GM12874 (cell line): Measurements from ENCODE around the gene TTLL12.

ENCODE experiments used
- TF ChIP-seq, protein P1 (sequence below): IDR thresholded peaks from 2 replicates; pipeline ENCODE4 v1.5.1; 2011; ENCODE audit warnings: low read depth, mild to moderate bottlenecking, control low read depth, low read length, moderate library complexity; ENCODE audit not compliant: insufficient read depth

Gene TTLL12

DNA sequence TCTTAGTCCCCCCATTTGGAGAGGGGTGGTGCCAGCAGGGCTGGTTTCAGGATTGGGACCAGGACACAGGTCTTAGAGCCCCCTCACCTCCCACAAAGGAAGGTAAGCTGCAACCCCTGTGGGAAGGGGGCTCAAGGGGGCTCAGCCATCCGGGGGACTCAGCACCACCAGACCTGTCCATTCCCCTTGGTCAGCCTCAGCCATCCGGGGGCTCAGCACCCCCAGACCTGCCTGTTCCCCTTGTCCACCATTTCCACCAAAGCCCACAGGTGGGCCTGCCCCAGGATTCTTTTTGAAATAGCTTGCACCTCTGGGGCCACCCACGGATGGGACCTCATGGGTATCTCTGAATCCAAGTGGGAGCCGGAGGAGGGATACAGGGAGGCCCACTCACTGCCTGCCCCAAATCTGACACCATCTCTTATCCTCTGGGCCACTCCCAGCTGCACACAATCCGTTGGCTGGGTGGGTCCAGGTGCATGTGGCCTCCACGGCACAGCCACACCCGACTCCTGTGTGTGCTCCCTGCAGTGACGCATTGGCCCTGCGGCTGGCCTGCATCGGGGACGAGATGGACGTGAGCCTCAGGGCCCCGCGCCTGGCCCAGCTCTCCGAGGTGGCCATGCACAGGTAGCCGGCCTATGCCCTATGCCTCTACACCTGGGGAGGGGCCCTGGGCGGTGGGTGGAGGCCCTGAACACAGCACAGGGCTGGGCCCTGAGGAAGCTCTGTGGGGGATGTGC lies 59.6 kb downstream of the TTLL12 start:
- TF ChIP-seq, protein P1, sequence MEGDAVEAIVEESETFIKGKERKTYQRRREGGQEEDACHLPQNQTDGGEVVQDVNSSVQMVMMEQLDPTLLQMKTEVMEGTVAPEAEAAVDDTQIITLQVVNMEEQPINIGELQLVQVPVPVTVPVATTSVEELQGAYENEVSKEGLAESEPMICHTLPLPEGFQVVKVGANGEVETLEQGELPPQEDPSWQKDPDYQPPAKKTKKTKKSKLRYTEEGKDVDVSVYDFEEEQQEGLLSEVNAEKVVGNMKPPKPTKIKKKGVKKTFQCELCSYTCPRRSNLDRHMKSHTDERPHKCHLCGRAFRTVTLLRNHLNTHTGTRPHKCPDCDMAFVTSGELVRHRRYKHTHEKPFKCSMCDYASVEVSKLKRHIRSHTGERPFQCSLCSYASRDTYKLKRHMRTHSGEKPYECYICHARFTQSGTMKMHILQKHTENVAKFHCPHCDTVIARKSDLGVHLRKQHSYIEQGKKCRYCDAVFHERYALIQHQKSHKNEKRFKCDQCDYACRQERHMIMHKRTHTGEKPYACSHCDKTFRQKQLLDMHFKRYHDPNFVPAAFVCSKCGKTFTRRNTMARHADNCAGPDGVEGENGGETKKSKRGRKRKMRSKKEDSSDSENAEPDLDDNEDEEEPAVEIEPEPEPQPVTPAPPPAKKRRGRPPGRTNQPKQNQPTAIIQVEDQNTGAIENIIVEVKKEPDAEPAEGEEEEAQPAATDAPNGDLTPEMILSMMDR: no peak

DNA sequence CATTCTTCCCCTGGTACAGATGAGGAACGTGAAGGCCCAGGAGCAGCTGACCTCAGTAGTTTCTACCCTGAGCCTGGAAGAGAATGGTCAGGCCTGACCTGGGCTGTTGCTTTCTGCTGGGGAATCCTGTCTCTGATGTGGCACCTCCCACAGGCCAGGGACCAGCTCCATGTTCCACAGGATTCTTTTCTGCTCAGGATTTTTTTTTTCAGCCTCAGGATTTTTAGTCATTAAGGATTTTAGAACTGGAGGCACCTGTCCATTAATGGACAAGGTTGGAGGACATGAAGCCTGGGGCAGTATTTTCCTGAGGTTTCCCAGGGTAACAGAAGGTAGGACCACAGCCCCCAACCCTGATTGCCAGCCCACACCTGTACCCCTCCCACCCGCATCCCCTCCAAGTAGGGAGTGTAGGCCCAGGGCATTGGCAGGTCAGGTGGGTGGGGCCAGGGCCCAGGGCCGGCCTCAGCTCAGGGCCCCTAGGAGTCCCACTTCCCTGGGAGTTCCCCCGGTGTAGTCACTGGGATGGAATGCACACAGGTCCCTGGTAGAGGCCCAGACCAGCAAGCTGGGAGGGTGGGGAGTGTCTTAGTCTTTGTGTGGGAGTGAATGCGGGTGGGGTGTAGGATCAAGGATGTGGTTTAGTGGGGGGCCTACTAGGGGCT lies 60.3 kb downstream of the TTLL12 start:
- TF ChIP-seq, protein P1: no peak

DNA sequence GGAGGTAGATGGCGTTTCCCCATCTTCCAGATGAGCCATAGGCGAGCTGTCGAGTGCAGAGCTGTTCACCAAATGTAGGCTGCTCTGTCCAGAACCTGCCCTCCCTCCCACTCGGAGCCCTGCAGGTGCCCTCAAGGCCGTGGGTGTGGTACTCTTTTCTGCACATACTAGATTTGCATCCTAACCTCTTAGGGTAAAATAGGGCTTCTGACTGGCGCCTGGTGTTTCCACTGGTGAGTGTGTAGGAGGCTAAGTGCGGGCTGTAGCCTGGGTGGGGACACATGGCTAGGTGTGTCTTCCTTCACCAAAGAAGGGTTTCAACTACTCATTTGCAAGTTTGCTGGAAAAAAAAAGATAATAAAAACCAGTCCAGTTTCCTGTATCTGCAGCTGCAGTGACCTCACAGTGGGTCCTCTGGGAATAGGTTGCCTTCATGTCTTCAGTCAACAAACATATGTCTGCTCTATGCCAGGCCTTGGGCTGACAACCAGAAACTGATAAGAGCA lies 67.9 kb downstream of the TTLL12 start:
- TF ChIP-seq, protein P1: no peak

DNA sequence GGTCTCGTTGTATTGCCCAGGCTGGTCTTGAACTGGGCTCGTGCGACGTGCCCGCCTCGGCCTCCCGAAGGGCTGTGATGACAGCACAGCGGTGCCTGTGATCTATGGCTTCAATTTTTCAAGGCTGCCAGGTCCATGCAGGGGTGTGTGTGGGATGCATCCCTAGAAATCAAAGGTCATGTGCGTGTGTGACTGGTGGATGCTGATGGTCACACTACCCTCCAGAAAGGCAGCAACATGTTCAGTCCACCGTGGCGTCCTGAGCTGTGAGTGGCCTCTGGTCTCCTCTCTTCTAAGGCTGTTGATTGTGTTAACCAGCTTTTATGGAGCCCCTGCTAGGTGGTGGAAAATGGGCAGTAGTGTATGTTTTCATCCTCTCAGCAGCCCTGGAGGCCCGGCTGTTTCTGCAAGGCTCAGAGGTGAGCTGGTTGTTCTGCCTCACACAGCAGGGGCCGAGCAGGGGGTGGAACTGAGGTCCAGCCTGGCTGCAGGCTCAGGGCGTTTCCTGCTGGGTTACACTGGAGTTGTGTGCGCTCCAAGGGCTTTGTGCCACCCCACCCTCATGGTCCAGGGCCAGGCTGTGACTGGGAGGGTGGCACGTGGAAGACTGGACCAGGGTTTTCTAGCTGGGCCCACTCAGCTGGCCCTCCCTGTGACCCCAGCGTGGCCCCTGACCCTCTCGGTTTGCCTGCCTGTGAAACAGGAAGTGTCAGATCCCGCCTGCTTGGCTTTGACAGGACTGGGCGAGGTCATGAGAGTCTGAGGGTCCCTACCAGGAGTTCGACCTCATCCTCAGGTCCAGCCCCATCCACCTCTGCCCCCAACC lies 68.7 kb downstream of the TTLL12 start:
- TF ChIP-seq, protein P1: no peak

DNA sequence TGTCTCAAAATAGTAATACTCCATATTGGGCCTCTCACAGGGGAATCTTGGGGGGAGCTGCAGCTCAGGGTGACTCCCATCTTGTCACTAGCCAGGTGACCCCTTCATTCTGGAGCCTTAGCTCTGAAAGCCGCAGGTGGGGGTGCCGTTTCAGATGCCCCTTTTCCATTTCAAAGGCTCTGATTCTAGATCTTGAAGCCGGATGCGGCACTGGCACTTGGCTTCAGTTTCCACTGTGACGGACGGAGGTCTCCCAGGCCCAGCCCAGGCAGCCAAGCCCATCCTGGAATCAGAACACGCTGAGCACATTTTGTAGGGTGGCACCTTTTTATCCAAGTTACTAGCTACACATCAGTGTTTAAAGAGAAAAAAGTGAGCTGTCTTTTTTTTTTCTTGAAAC lies 70.0 kb downstream of the TTLL12 start:
- TF ChIP-seq, protein P1: no peak
